Measurements from ENCODE around the gene UNC80.

The UNC80 gene, protein sequence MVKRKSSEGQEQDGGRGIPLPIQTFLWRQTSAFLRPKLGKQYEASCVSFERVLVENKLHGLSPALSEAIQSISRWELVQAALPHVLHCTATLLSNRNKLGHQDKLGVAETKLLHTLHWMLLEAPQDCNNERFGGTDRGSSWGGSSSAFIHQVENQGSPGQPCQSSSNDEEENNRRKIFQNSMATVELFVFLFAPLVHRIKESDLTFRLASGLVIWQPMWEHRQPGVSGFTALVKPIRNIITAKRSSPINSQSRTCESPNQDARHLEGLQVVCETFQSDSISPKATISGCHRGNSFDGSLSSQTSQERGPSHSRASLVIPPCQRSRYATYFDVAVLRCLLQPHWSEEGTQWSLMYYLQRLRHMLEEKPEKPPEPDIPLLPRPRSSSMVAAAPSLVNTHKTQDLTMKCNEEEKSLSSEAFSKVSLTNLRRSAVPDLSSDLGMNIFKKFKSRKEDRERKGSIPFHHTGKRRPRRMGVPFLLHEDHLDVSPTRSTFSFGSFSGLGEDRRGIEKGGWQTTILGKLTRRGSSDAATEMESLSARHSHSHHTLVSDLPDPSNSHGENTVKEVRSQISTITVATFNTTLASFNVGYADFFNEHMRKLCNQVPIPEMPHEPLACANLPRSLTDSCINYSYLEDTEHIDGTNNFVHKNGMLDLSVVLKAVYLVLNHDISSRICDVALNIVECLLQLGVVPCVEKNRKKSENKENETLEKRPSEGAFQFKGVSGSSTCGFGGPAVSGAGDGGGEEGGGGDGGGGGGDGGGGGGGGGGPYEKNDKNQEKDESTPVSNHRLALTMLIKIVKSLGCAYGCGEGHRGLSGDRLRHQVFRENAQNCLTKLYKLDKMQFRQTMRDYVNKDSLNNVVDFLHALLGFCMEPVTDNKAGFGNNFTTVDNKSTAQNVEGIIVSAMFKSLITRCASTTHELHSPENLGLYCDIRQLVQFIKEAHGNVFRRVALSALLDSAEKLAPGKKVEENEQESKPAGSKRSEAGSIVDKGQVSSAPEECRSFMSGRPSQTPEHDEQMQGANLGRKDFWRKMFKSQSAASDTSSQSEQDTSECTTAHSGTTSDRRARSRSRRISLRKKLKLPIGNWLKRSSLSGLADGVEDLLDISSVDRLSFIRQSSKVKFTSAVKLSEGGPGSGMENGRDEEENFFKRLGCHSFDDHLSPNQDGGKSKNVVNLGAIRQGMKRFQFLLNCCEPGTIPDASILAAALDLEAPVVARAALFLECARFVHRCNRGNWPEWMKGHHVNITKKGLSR (N-terminal part only)

DNA sequence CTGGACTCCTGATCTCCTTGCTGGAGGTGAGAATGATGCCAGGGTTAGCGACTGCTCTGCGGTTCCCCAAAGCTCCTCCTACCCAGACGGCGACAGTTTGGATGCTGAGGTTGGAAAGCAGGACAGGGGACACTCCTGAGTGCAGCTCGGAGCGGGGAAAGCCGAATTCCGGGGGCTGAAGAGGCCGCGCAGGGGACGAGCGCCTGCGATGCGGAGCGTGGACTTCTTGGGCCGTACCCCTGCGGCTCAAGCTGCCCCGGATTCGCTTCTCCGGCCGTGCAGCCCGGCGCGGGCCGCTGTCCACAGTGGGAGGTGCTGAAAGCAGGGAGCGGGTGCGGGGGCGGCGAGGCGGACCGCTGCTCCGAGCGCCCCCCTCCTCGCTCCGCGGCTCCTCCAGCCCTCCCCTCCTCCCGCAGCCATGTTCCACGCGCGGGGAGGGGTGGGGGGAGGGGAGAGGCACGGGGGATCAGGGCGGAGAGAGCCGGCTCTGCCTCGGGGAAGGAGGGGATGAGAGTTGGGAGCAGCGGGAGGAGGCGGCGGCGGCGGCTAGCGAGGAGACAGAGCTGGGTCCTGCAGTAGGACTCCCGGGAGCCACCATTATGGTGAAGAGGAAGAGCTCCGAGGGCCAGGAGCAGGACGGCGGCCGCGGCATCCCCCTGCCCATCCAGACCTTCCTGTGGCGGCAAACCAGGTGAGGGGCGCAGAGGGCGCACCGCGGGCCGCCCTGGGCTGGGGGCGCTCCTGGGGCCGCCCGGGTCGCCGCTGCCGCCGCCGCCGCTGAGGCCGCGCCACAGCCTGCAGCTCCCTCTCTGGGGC, at the start of gene UNC80:
UNC80 (plus strand) TSS at position 359 of the 816 bp plus-strand sequence; CDS start at position 600, 241 bp downstream.
- DNase-seq (ENCODE audit: low read depth, low spot score): no peak
- Histone ChIP-seq H3K27me3 (ENCODE audit: control insufficient read depth, insufficient read depth, low read length) (peaks cover 10% of the 10 kb centered on the region; the same call in 1 of the 2 replicates), H3K4me3 (ENCODE audit: low read length) (peak within 1 kb of the TSS; percentile 64; the same call in 1 of the 2 replicates), H3K36me3 (ENCODE audit: control insufficient read depth, insufficient read depth, low read length) (no peaks in the 10 kb centered on the region), H3K27ac (ENCODE audit: low read length) (no peak within 1 kb of the TSS), H3K4me1 (ENCODE audit: control insufficient read depth, insufficient read depth, low read length) (no peaks in the 10 kb centered on the region), H3K9me3 (ENCODE audit: control insufficient read depth, insufficient read depth, low read length) (no peaks in the 10 kb centered on the region)
- WGBS (ENCODE audit: insufficient coverage, insufficient read length): no CpG with 5 or more reads among the region's 73 CpGs

DNA sequence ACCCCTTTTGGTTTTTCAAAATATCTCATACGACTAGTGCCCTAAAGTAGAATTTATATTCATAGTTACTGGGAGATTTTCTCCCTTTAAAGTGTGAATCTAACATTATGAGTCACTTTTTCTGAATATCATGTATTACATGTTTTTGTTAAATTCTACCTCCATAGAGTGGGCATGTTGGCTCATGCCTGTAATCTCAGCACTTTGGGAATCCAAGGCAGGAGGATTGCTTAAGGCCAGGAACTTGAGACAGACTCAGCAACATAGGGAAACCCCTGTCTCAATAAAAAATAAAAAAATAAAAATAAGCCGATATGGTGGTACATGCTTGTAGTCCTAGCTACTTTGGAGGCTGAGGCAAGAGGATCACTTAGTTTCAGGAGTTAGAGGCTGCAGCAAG, 45.3 kb upstream of the UNC80 start:
- no peak overlapping the region for H3K27ac ChIP-seq (ENCODE audit: low read length)
- no CpG with 5 or more reads among the region's 2 CpGs for WGBS (ENCODE audit: insufficient coverage, insufficient read length)
- no peaks in the 10 kb centered on the region for H3K27me3 ChIP-seq (ENCODE audit: control insufficient read depth, insufficient read depth, low read length)
- H3K4me3 ChIP-seq (ENCODE audit: low read length): no peak overlapping the region
- no peaks in the 10 kb centered on the region for H3K4me1 ChIP-seq (ENCODE audit: control insufficient read depth, insufficient read depth, low read length)
- H3K9me3 ChIP-seq (ENCODE audit: control insufficient read depth, insufficient read depth, low read length): no peaks in the 10 kb centered on the region
- no peak for DNase-seq (ENCODE audit: low read depth, low spot score)
- H3K36me3 ChIP-seq (ENCODE audit: control insufficient read depth, insufficient read depth, low read length): no peaks in the 10 kb centered on the region

DNA sequence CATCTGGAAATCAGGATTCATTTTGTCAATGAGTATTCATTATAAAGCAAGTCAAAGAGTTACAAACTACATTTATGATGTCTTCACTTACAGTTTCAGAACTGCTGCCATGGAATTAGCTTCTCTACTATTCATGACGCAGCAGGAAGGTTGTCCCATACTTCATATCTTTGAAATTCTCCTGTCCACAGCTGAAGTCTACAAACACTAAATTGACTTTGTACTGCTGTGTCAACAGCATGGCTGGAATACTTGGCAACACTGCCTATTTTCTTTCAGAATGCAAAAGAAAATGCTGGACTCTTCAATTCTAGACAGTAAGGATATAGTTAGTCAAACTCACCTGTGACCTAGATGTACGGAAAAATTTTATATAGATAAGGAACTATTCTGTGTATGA, 44.6 kb upstream of the UNC80 start:
- DNase-seq (ENCODE audit: low read depth, low spot score): no peak
- no CpG with 5 or more reads among the region's 2 CpGs for WGBS (ENCODE audit: insufficient coverage, insufficient read length)
- H3K27ac ChIP-seq (ENCODE audit: low read length): no peak overlapping the region
- no peaks in the 10 kb centered on the region for H3K36me3 ChIP-seq (ENCODE audit: control insufficient read depth, insufficient read depth, low read length)
- H3K4me1 ChIP-seq (ENCODE audit: control insufficient read depth, insufficient read depth, low read length): no peaks in the 10 kb centered on the region
- H3K9me3 ChIP-seq (ENCODE audit: control insufficient read depth, insufficient read depth, low read length): no peaks in the 10 kb centered on the region
- H3K27me3 ChIP-seq (ENCODE audit: control insufficient read depth, insufficient read depth, low read length): no peaks in the 10 kb centered on the region
- H3K4me3 ChIP-seq (ENCODE audit: low read length): no peak overlapping the region

DNA sequence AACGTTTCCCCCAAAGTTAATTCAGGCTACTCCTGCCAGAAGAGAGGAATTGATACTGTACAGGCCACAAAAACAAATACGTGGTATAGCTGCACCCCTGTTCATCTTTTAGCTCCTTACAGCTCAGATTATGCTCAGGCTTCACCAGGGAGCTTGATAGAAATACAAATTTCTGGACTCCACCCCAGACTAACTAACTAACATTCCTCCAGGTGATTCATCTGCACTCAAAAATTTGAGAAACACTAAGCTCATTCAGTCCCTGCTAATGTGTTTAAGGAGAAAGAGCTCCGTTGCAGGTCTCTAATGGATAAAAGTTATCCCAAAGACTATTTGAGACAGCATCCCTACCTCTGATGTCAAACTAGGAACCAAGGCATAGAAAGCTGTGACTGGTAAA, 36.8 kb upstream of the UNC80 start:
- WGBS (ENCODE audit: insufficient coverage, insufficient read length): no CpG with 5 or more reads among the region's 3 CpGs
- no peak for DNase-seq (ENCODE audit: low read depth, low spot score)
- no peak overlapping the region for H3K4me3 ChIP-seq (ENCODE audit: low read length)
- H3K36me3 ChIP-seq (ENCODE audit: control insufficient read depth, insufficient read depth, low read length): no peaks in the 10 kb centered on the region
- H3K4me1 ChIP-seq (ENCODE audit: control insufficient read depth, insufficient read depth, low read length): no peaks in the 10 kb centered on the region; the same call in 1 of the 2 replicates
- H3K27ac ChIP-seq (ENCODE audit: low read length): no peak overlapping the region
- H3K9me3 ChIP-seq (ENCODE audit: control insufficient read depth, insufficient read depth, low read length): no peaks in the 10 kb centered on the region
- H3K27me3 ChIP-seq (ENCODE audit: control insufficient read depth, insufficient read depth, low read length): no peaks in the 10 kb centered on the region

DNA sequence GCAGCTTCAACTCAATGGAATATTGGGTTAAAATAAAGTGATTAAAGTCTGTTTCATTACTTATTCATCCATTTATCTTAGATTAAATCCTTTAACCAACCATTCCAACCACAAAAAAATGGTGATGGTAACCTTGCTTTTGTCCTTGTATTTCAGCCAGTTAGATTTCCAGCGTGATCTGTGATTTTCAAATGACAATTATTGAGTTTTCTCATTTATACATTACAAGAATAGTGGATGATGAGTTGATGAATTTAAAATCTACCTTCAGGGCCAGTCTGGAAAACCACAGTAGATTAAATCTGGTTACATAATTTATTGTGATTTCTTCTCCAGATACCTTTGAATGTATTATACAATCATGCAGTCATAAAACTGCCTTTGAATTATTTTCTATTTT, 29.7 kb upstream of the UNC80 start:
- no peak for DNase-seq (ENCODE audit: low read depth, low spot score)
- no peaks in the 10 kb centered on the region for H3K9me3 ChIP-seq (ENCODE audit: control insufficient read depth, insufficient read depth, low read length)
- no peaks in the 10 kb centered on the region for H3K27me3 ChIP-seq (ENCODE audit: control insufficient read depth, insufficient read depth, low read length)
- no peak overlapping the region for H3K27ac ChIP-seq (ENCODE audit: low read length)
- no peak overlapping the region for H3K4me3 ChIP-seq (ENCODE audit: low read length)
- WGBS (ENCODE audit: insufficient coverage, insufficient read length): no CpG with 5 or more reads among the region's 1 CpG
- no peaks in the 10 kb centered on the region for H3K4me1 ChIP-seq (ENCODE audit: control insufficient read depth, insufficient read depth, low read length)
- H3K36me3 ChIP-seq (ENCODE audit: control insufficient read depth, insufficient read depth, low read length): no peaks in the 10 kb centered on the region

GRCh38 chr2:209753020-209753419, 18.6 kb upstream of the UNC80 start:
- no peaks in the 10 kb centered on the region for H3K36me3 ChIP-seq (ENCODE audit: control insufficient read depth, insufficient read depth, low read length)
- no peaks in the 10 kb centered on the region for H3K4me1 ChIP-seq (ENCODE audit: control insufficient read depth, insufficient read depth, low read length)
- no peak for DNase-seq (ENCODE audit: low read depth, low spot score)
- no peak overlapping the region for H3K27ac ChIP-seq (ENCODE audit: low read length)
- peaks cover 29% of the 10 kb centered on the region for H3K27me3 ChIP-seq (ENCODE audit: control insufficient read depth, insufficient read depth, low read length)
- no peaks in the 10 kb centered on the region for H3K9me3 ChIP-seq (ENCODE audit: control insufficient read depth, insufficient read depth, low read length)
- WGBS (ENCODE audit: insufficient coverage, insufficient read length): no CpG with 5 or more reads among the region's 3 CpGs
- no peak overlapping the region for H3K4me3 ChIP-seq (ENCODE audit: low read length)

GRCh38 chr2:209757163-209757562, 14.5 kb upstream of the UNC80 start:
- Histone ChIP-seq H3K9me3 (ENCODE audit: control insufficient read depth, insufficient read depth, low read length) (no peaks in the 10 kb centered on the region), H3K4me1 (ENCODE audit: control insufficient read depth, insufficient read depth, low read length) (no peaks in the 10 kb centered on the region), H3K27me3 (ENCODE audit: control insufficient read depth, insufficient read depth, low read length) (peaks cover 45% of the 10 kb centered on the region), H3K36me3 (ENCODE audit: control insufficient read depth, insufficient read depth, low read length) (no peaks in the 10 kb centered on the region), H3K27ac (ENCODE audit: low read length) (no peak overlapping the region), H3K4me3 (ENCODE audit: low read length) (no peak overlapping the region)
- no peak for DNase-seq (ENCODE audit: low read depth, low spot score)

GRCh38 chr2:209761566-209761965, 10.1 kb upstream of the UNC80 start:
- Histone ChIP-seq H3K4me1 (ENCODE audit: control insufficient read depth, insufficient read depth, low read length) (no peaks in the 10 kb centered on the region), H3K27ac (ENCODE audit: low read length) (no peak overlapping the region), H3K9me3 (ENCODE audit: control insufficient read depth, insufficient read depth, low read length) (no peaks in the 10 kb centered on the region), H3K36me3 (ENCODE audit: control insufficient read depth, insufficient read depth, low read length) (no peaks in the 10 kb centered on the region), H3K27me3 (ENCODE audit: control insufficient read depth, insufficient read depth, low read length) (peaks cover 25% of the 10 kb centered on the region), H3K4me3 (ENCODE audit: low read length) (no peak overlapping the region)
- no peak for DNase-seq (ENCODE audit: low read depth, low spot score)
- WGBS (ENCODE audit: insufficient coverage, insufficient read length): no CpG with 5 or more reads among the region's 2 CpGs

DNA sequence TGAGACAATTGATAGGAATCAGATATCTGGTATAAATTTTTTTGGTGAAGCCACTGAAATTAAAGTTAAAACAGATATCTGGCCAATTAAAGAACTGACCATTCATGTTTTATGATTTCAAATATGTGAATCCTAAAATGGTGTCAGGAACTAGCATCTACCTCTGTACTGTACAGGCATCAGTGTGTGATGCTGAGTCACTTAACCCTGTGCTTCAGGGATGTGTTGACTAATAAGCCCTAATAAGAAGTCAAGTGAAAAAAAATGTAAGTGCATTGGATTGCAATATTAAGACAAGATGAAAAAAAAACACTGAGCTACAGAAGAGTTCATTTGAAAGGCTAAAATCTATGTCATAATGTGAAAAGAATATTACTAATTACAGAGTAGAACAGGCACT, 9.1 kb upstream of the UNC80 start:
- Histone ChIP-seq H3K4me3 (ENCODE audit: low read length) (no peak overlapping the region), H3K27me3 (ENCODE audit: control insufficient read depth, insufficient read depth, low read length) (peaks cover 23% of the 10 kb centered on the region), H3K36me3 (ENCODE audit: control insufficient read depth, insufficient read depth, low read length) (no peaks in the 10 kb centered on the region), H3K9me3 (ENCODE audit: control insufficient read depth, insufficient read depth, low read length) (no peaks in the 10 kb centered on the region), H3K27ac (ENCODE audit: low read length) (no peak overlapping the region), H3K4me1 (ENCODE audit: control insufficient read depth, insufficient read depth, low read length) (no peaks in the 10 kb centered on the region)
- DNase-seq (ENCODE audit: low read depth, low spot score): no peak

Measured in iPS DF 6.9 (cell line).